Testis (tissue), 2 donors: ENCODE data around the gene TMEM120A.

ENCODE experiments used
- CTCF ChIP-seq, 3 experiments: fragments of 450-650 bp in 2 of 3; fragments of 200-600 bp in 1 of 3; sonication (generic) in 1 of 3; IDR thresholded peaks; one replicate each; pipeline ENCODE4 v1.5.1; 2016 to 2019; ENCODE audit warnings: antibody characterized with exemption in 3 of 3, mild to moderate bottlenecking in 2 of 3, moderate library complexity in 1 of 3
- POLR2A ChIP-seq: fragments of 450-650 bp; IDR thresholded peaks from one replicate; pipeline ENCODE4 v1.6.1; 2017; ENCODE audit warnings: antibody characterized with exemption, mild to moderate bottlenecking, moderate library complexity

GRCh38 chr7:75968012-75968411 is 26.4 kb downstream of the TMEM120A start:
- no peak for TF ChIP-seq POLR2A
- no peak for TF ChIP-seq CTCF (IDR thresholded peaks at IDR 0.05)
